Stimulated activated CD8-positive, alpha-beta memory T cell treated with anti-CD3 and anti-CD28 coated beads, Interleukin-4, amount 100 ng/mL, for 4 hours (primary cell): ENCODE results near the gene SLC25A4.
"Not testable (repeated sequence)": the region's sequence is repeated elsewhere in the genome, so short reads cannot be mapped to it uniquely, and the experiment has no call there.

Experiments used
- DNase-seq, 2 donors: peaks; one replicate each; pipeline ENCODE4 v3.0.0-alpha.2; 2020; ENCODE audit warnings: low read depth in 2 of 2, low spot score in 1 of 2

The SLC25A4 gene

GRCh38 chr4:185171373-185172071 is 28.5 kb downstream of the SLC25A4 start:
- DNase-seq: no peak

GRCh38 chr4:185179488-185179887 is 36.4 kb downstream of the SLC25A4 start:
- no peak for DNase-seq

GRCh38 chr4:185182239-185182638 is 39.2 kb downstream of the SLC25A4 start:
- no peak for DNase-seq

GRCh38 chr4:185183622-185184281 is 40.7 kb downstream of the SLC25A4 start:
- DNase-seq: peak; percentile 37 to 66

- no peak for DNase-seq
These were observed 43.7 kb downstream of the SLC25A4 start for GRCh38 chr4:185186769-185187168.

- DNase-seq: no peak
These were observed 46.7 kb downstream of the SLC25A4 start for GRCh38 chr4:185189606-185190305.

- no peak for DNase-seq
These were observed 47.3 kb downstream of the SLC25A4 start for GRCh38 chr4:185190306-185190856.

GRCh38 chr4:185192059-185192458 is 49.0 kb downstream of the SLC25A4 start:
- DNase-seq: no peak

- no peak for DNase-seq
These were observed 52.1 kb downstream of the SLC25A4 start for GRCh38 chr4:185194924-185195888.

- no peak for DNase-seq
These were observed 53.4 kb downstream of the SLC25A4 start for GRCh38 chr4:185196437-185196836.

- DNase-seq: not testable (repeated sequence)
These were observed 55.1 kb downstream of the SLC25A4 start for GRCh38 chr4:185198189-185198588.
